Naive thymus-derived CD8-positive, alpha-beta T cell (primary cell): ENCODE measurements around the gene SNTA1. TPM values are rescaled to one million over a fixed set of nuclear protein-coding genes. Genes with fewer than 3 reads are reported as not detected.
"Not testable (repeated sequence)": the region's sequence is repeated elsewhere in the genome, so short reads cannot be mapped to it uniquely, and the experiment has no call there.

Experiments
- ATAC-seq, 2 donors: fragments of 150-1000 bp; cut with Tn5 transposase in 1 of 2; sonication (Bioruptor Pico), chemical (Tn5 transposase) in 1 of 2; 1 replicate in 1 of 2; 2 replicates in 1 of 2; pipeline ENCODE4 v1.10.0; 2021; ENCODE audit warnings: mild to moderate bottlenecking in 2 of 2, moderate library complexity in 2 of 2
- POLR2A ChIA-PET: fragments of 350-600 bp; sonication (Branson Sonifier 250); formaldehyde crosslinking; loops from one replicate; lab custom pipeline; 2021; ENCODE audit warnings: antibody characterized with exemption; lab: Charles Lee
- DNase-seq, 10 donors: peaks; one replicate each; pipeline versions ENCODE4 v3.0.0 to v3.0.0-alpha.2; 2020 to 2022
- H3K27ac Mint-ChIP-seq, 10 donors: one replicate each; pipeline ENCODE4 v1.8.0; 2020 to 2022; ENCODE audit warnings: mild to moderate bottlenecking in 10 of 10, mixed read lengths in 10 of 10, moderate library complexity in 4 of 10, inconsistent platforms in 1 of 10
- H3K27me3 Mint-ChIP-seq, 5 donors: one replicate each; pipeline ENCODE4 v1.8.0; 2021 to 2022; ENCODE audit warnings: mixed read lengths in 5 of 5
- H3K36me3 Mint-ChIP-seq, 3 donors: one replicate each; pipeline ENCODE4 v1.8.0; 2020 to 2022; ENCODE audit warnings: mixed read lengths in 3 of 3, mild to moderate bottlenecking in 2 of 3, inconsistent platforms in 1 of 3
- H3K4me1 Mint-ChIP-seq, 4 donors: one replicate each; pipeline ENCODE4 v1.8.0; 2021 to 2022; ENCODE audit warnings: mixed read lengths in 4 of 4
- H3K4me3 Mint-ChIP-seq, 10 donors: one replicate each; pipeline ENCODE4 v1.8.0; 2020 to 2022; ENCODE audit warnings: mild to moderate bottlenecking in 10 of 10, mixed read lengths in 10 of 10, moderate library complexity in 6 of 10, inconsistent platforms in 1 of 10
- H3K9me3 Mint-ChIP-seq, 9 donors: one replicate each; pipeline ENCODE4 v1.8.0; 2020 to 2022; ENCODE audit warnings: mixed read lengths in 9 of 9, mild to moderate bottlenecking in 3 of 9, inconsistent platforms in 1 of 9, moderate library complexity in 1 of 9
- polyA plus RNA-seq, 3 donors: library from polyadenylated mRNA; unstranded; fragments of 300-500 nt; fragmentation: Illumina TruSeq; gene quantifications; one replicate each; pipeline ENCODE4 v1.2.3, GENCODE V29; 2021
- total RNA-seq, 8 experiments: library from RNA in 2 of 8; stranded (reverse) in 2 of 8; gene quantifications; one replicate each; pipeline ENCODE4 v1.2.3 and lab custom pipeline; 2021 to 2026

The SNTA1 gene
- total and polyA plus RNA-seq, 5 experiments from 2014 or later: 3.6 to 9.1 (median 6.1) TPM

DNA sequence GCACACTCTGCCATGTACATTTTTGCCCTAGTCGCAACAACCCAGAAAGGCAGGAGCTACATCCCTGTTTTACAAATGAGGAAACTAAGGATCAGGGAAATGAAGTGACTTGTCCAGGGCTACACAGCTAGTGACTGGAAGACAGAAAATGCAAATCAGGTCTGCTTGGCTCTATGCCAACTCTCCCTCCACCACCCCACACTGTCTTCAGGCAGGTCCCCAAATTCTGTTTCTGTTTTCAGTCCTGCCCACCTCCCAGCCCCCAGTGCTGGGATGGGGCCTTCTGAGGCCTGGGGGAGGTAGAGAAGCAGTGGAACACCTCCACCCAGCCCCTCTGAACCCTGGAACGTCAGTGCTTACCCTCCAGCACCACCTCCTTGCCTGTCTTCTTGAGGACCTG lies 5.1 kb downstream of the SNTA1 start:
- no peak for DNase-seq
- Mint-ChIP-seq H3K4me3 (no peak overlapping the region), H3K9me3 (no peaks in the 10 kb centered on the region), H3K4me1 (peaks cover 3 to 15% (median 13%) of the 10 kb centered on the region in 4 donors), H3K27me3 (no peaks in the 10 kb centered on the region), H3K36me3 (peaks cover 0 to 7% (median 0%) of the 10 kb centered on the region in 3 donors), H3K27ac (no peak overlapping the region)
- ATAC-seq: no peak
- POLR2A ChIA-PET: no interaction called here

GRCh38 chr20:33437141-33437911 lies 6.2 kb downstream of the SNTA1 start:
- no peak overlapping the region for H3K27ac Mint-ChIP-seq
- H3K4me3 Mint-ChIP-seq: no peak overlapping the region
- DNase-seq (no peak), ATAC-seq (no peak)
- POLR2A ChIA-PET: interaction anchor here (0.6 kb wide), 1 partner anchor 413 kb away, joined by 3 read pairs; no protein-coding TSS in a partner anchor
- H3K27me3 Mint-ChIP-seq: no peaks in the 10 kb centered on the region
- H3K36me3 Mint-ChIP-seq: peaks cover 0 to 7% (median 0%) of the 10 kb centered on the region in 3 donors
- H3K4me1 Mint-ChIP-seq: peaks cover 0 to 7% (median 4%) of the 10 kb centered on the region in 4 donors
- H3K9me3 Mint-ChIP-seq: no peaks in the 10 kb centered on the region

GRCh38 chr20:33434434-33434833 lies 9.1 kb downstream of the SNTA1 start:
- POLR2A ChIA-PET: interaction anchor here (0.7 kb wide), 1 partner anchor 27 kb away, joined by 3 read pairs; no protein-coding TSS in a partner anchor
- no peaks in the 10 kb centered on the region for H3K9me3 Mint-ChIP-seq
- H3K27ac Mint-ChIP-seq: no peak overlapping the region
- no peaks in the 10 kb centered on the region for H3K4me1 Mint-ChIP-seq
- no peaks in the 10 kb centered on the region for H3K27me3 Mint-ChIP-seq
- no peak overlapping the region for H3K4me3 Mint-ChIP-seq
- ATAC-seq: no peak
- peaks cover 0 to 7% (median 0%) of the 10 kb centered on the region in 3 donors for H3K36me3 Mint-ChIP-seq
- DNase-seq: no peak

GRCh38 chr20:33433465-33434234 lies 9.9 kb downstream of the SNTA1 start:
- no peak for ATAC-seq
- Mint-ChIP-seq H3K4me1 (no peaks in the 10 kb centered on the region), H3K27ac (no peak overlapping the region), H3K36me3 (peaks cover 0 to 7% (median 0%) of the 10 kb centered on the region in 3 donors), H3K9me3 (no peaks in the 10 kb centered on the region), H3K4me3 (no peak overlapping the region), H3K27me3 (no peaks in the 10 kb centered on the region)
- DNase-seq: no peak
- POLR2A ChIA-PET: no interaction called here

- POLR2A ChIA-PET: interaction anchor here (1.1 kb wide), 1 partner anchor 232 kb away, joined by 3 read pairs; no protein-coding TSS in a partner anchor
- Mint-ChIP-seq H3K4me1 (no peaks in the 10 kb centered on the region), H3K27ac (peak overlapping the region in 1 of 10 donors; percentile 56), H3K27me3 (no peaks in the 10 kb centered on the region), H3K36me3 (peaks cover 0 to 7% (median 0%) of the 10 kb centered on the region in 3 donors), H3K9me3 (no peaks in the 10 kb centered on the region), H3K4me3 (no peak overlapping the region)
- no peak for ATAC-seq
- DNase-seq: no peak
These were observed 11.7 kb downstream of the SNTA1 start for GRCh38 chr20:33431797-33432381.

GRCh38 chr20:33423875-33424274 lies 19.7 kb downstream of the SNTA1 start:
- H3K27ac Mint-ChIP-seq, H3K4me1 Mint-ChIP-seq, DNase-seq, H3K27me3 Mint-ChIP-seq, H3K4me3 Mint-ChIP-seq, POLR2A ChIA-PET, H3K9me3 Mint-ChIP-seq, ATAC-seq, H3K36me3 Mint-ChIP-seq: not testable (repeated sequence)

- POLR2A ChIA-PET: interaction anchor here (0.5 kb wide), 1 partner anchor 272 kb away, joined by 4 read pairs; no protein-coding TSS in a partner anchor
- Mint-ChIP-seq H3K4me1 (no peaks in the 10 kb centered on the region), H3K27ac (no peak overlapping the region), H3K27me3 (no peaks in the 10 kb centered on the region), H3K36me3 (peaks cover 0 to 3% (median 0%) of the 10 kb centered on the region in 3 donors), H3K9me3 (no peaks in the 10 kb centered on the region), H3K4me3 (no peak overlapping the region)
- ATAC-seq (no peak), DNase-seq (no peak)
These were observed 20.3 kb downstream of the SNTA1 start for GRCh38 chr20:33423141-33423834.

DNA sequence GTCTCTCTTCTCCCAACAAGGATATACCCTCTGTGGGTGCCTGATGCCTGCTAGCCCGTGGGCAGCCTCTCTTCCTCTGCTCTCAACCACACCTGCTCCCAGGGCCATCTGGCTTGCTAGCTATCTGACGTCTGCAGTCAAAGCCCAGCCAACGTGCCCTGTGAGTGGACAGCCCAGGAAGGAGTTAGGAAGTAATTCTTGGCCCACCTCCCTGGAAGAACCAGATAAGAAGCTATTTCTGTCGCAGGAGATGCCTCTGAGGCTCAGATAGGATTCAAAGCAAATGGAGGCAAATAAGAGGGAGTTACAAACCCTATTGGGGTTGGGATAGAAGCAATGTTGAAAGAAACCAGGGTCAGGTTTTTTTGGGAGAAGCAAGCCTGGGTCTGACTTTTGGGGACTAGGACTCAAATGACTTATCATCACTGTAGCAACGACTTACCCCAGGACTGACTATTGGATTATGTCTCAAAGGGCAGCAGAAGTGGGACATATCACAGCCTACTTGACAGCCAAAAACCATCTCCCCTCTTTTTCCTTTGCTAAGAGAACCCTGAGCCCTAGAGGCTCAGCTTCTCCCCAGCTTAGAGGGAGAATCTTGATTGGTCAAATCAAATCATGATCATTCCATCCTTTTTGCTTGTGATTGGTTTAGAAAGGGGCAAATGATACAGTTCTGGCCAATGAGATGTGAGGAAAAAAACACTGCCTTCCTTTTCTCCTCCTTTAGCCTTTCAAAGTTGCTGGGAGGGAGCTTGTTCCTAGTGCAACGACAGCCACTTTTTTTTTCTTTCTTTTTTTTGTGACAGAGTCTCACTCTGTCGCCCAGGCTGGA lies 24.2 kb downstream of the SNTA1 start:
- H3K27ac Mint-ChIP-seq: no peak overlapping the region
- H3K9me3 Mint-ChIP-seq: no peaks in the 10 kb centered on the region
- peaks cover 0 to 2% (median 0%) of the 10 kb centered on the region in 3 donors for H3K36me3 Mint-ChIP-seq
- no peaks in the 10 kb centered on the region for H3K27me3 Mint-ChIP-seq
- no peak for ATAC-seq
- H3K4me3 Mint-ChIP-seq: no peak overlapping the region
- POLR2A ChIA-PET: no interaction called here
- no peaks in the 10 kb centered on the region for H3K4me1 Mint-ChIP-seq
- no peak for DNase-seq

- Mint-ChIP-seq H3K27me3 (no peaks in the 10 kb centered on the region), H3K27ac (no peak overlapping the region), H3K9me3 (no peaks in the 10 kb centered on the region), H3K4me1 (no peaks in the 10 kb centered on the region), H3K36me3 (peaks cover 0 to 2% (median 0%) of the 10 kb centered on the region in 3 donors), H3K4me3 (no peak overlapping the region)
- POLR2A ChIA-PET: no interaction called here
- DNase-seq (no peak), ATAC-seq (no peak)
These were observed 25.5 kb downstream of the SNTA1 start for GRCh38 chr20:33418033-33418432.

DNA sequence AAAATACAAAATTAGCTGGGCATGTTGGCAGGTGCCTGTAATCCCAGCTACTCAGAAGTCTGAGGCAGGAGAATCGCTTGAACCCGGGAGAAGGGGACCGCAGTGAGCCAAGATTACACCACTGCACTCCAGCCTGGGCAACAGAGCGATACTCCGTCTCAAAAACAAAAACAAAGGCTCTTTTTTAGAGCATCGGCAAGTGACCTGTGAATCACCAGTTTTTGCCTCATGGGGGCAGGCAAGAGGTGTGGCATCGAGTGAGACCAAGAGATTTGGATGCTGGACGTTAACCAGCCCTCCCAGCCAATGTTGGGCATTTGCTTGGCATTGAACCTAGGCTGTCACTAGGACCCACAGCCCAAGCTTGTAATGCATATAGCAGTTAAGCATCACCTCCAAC lies 27.6 kb downstream of the SNTA1 start:
- peaks cover 0 to 2% (median 0%) of the 10 kb centered on the region in 3 donors for H3K36me3 Mint-ChIP-seq
- H3K9me3 Mint-ChIP-seq: no peaks in the 10 kb centered on the region
- H3K27me3 Mint-ChIP-seq: no peaks in the 10 kb centered on the region
- no peak overlapping the region for H3K4me3 Mint-ChIP-seq
- H3K27ac Mint-ChIP-seq: peak overlapping the region in 1 of 10 donors; percentile 1
- ATAC-seq: no peak
- POLR2A ChIA-PET: interaction anchor here (0.5 kb wide), 1 partner anchor 1548 kb away, joined by 3 read pairs; no protein-coding TSS in a partner anchor
- peaks cover 0 to 2% (median 0%) of the 10 kb centered on the region in 4 donors for H3K4me1 Mint-ChIP-seq
- DNase-seq: peak in 2 of 10 donors; percentile 7 to 12

DNA sequence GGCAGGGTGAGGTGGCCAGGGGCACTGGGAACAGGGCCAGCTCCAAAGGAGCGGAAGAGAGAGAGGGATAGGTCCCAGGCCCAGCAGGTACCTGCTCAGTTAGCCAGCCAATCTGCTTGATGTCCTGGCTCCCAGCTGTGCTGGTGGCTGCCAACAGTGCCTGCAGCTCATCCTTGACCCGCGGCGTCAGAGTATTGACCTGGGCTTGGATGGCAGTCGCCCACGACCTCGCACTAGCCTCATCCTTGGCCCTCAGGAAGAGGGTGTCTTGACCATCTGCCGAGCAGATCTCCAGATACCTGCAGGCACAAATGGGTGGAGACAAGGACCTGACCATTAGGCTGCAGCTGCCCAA lies 31.1 kb downstream of the SNTA1 start:
- Mint-ChIP-seq H3K36me3 (peaks cover 0 to 7% (median 4%) of the 10 kb centered on the region in 3 donors), H3K27me3 (no peaks in the 10 kb centered on the region), H3K27ac (no peak overlapping the region), H3K9me3 (no peaks in the 10 kb centered on the region), H3K4me1 (peaks cover 0 to 13% (median under 1%) of the 10 kb centered on the region in 4 donors), H3K4me3 (no peak overlapping the region)
- DNase-seq (no peak), ATAC-seq (no peak)
- POLR2A ChIA-PET: no interaction called here
